ENCODE data around the gene KDM4B. TPM values are rescaled to one million over a fixed set of nuclear protein-coding genes. Genes with fewer than 3 reads are reported as not detected.

KDM4B gene
- total RNA-seq, 1 experiment from 2014 or later = 43.7 TPM

DNA sequence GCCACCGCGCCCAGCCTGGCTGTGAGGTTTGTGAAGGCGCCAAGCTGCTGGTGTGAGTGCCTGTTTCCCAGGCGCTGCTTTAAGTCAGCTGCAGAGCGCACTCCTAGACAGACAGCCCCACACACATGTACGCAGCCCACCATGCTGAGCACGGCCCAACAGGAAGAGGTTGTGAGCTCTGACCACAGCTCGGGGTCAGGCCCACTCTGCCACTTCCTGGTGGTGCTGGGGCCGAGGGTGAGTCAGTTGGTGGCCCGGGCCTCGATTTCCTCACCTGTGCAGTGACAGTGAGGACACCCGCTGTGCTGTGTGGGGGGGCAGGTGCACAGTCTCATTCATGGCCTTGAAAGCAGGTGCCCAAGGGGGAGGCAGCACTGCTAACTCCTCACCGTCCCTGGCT is 106.7 kb downstream of the KDM4B start:
- no peak overlapping the region for H2BK120ac ChIP-seq (ENCODE audit: low read depth, low read length, poor library complexity, severe bottlenecking)
- DNase-seq = no peak
- no peak overlapping the region for H3K27ac Mint-ChIP-seq
- H4K20me1 ChIP-seq (ENCODE audit: control insufficient read depth, insufficient read depth, insufficient read length) = no peaks in the 10 kb centered on the region
- H3K4me1 ChIP-seq (ENCODE audit: insufficient read depth, low read length) = peaks cover 6% of the 10 kb centered on the region; the same call in 1 of the 2 replicates
- H3K18ac ChIP-seq (ENCODE audit: insufficient read length, low read depth, low read length) = no peak overlapping the region
- no peak overlapping the region for H3K56ac ChIP-seq (ENCODE audit: insufficient read length, low read depth, low read length)
- no peak overlapping the region for H3K4ac ChIP-seq (ENCODE audit: low read depth, low read length)
- TF ChIP-seq, protein P1, sequence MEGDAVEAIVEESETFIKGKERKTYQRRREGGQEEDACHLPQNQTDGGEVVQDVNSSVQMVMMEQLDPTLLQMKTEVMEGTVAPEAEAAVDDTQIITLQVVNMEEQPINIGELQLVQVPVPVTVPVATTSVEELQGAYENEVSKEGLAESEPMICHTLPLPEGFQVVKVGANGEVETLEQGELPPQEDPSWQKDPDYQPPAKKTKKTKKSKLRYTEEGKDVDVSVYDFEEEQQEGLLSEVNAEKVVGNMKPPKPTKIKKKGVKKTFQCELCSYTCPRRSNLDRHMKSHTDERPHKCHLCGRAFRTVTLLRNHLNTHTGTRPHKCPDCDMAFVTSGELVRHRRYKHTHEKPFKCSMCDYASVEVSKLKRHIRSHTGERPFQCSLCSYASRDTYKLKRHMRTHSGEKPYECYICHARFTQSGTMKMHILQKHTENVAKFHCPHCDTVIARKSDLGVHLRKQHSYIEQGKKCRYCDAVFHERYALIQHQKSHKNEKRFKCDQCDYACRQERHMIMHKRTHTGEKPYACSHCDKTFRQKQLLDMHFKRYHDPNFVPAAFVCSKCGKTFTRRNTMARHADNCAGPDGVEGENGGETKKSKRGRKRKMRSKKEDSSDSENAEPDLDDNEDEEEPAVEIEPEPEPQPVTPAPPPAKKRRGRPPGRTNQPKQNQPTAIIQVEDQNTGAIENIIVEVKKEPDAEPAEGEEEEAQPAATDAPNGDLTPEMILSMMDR (conservative IDR thresholded peaks at IDR 0.05) = no peak
- peaks cover 2% of the 10 kb centered on the region; the same call in 1 of the 2 replicates for H3K27me3 ChIP-seq (ENCODE audit: insufficient read depth, low read length)
- H3K27ac ChIP-seq (ENCODE audit: insufficient read length, low read depth, low read length) = no peak overlapping the region
- H3K79me1 ChIP-seq (ENCODE audit: insufficient read depth, low read depth, low read length, poor library complexity, severe bottlenecking) = no peaks in the 10 kb centered on the region
- no peaks in the 10 kb centered on the region for H3K79me2 ChIP-seq (ENCODE audit: insufficient read depth, low read length)
- H2BK15ac ChIP-seq (ENCODE audit: low read depth, low read length) = no peak overlapping the region
- no peak overlapping the region for H3T11ph ChIP-seq (ENCODE audit: low read length)
- no peak overlapping the region for H2AFZ ChIP-seq (ENCODE audit: low read length)
- H3K14ac ChIP-seq (ENCODE audit: insufficient read depth, low read length) = no peak overlapping the region
- no CpG with 5 or more reads among the region's 13 CpGs for WGBS (ENCODE audit: extremely low coverage, insufficient read length, low lambda C conversion rate)
- H3K9me3 ChIP-seq (ENCODE audit: control insufficient read depth, low read depth, low read length) = no peaks in the 10 kb centered on the region
- H3K4me3 Mint-ChIP-seq = no peak overlapping the region
- no peak overlapping the region for H3K23ac ChIP-seq (ENCODE audit: insufficient read length, low read depth, low read length)
- H3K4me1 Mint-ChIP-seq = peaks cover 24 to 28% of the 10 kb centered on the region in 2 experiments
- no peak overlapping the region for H2BK12ac ChIP-seq (ENCODE audit: insufficient read length, low read depth, low read length)
- H4K91ac ChIP-seq (ENCODE audit: insufficient read length, low read depth, low read length) = no peak overlapping the region
- H3K9me3 Mint-ChIP-seq = no peaks in the 10 kb centered on the region
- no peak overlapping the region for H2AK5ac ChIP-seq (ENCODE audit: insufficient read length, low read length)
- no peaks in the 10 kb centered on the region for H3K23me2 ChIP-seq (ENCODE audit: insufficient read length, low read depth, low read length, poor library complexity, severe bottlenecking)
- H3K9ac ChIP-seq (ENCODE audit: extremely low read depth, insufficient read length, low read length) = no peak overlapping the region
- peaks cover 5 to 33% (median 28%) of the 10 kb centered on the region in 3 experiments; a peak in 6 of 7 replicates for H3K36me3 Mint-ChIP-seq (ENCODE audit: insufficient read depth in 1 of 3, low read depth in 3 of 3)
- H3K4me2 ChIP-seq (ENCODE audit: insufficient read depth, insufficient read length, low read length) = no peak overlapping the region
- H2BK5ac ChIP-seq (ENCODE audit: insufficient read length, low read length) = no peak overlapping the region
- H2BK20ac ChIP-seq (ENCODE audit: low read depth, low read length, poor library complexity, severe bottlenecking) = no peak overlapping the region
- no peak overlapping the region for H4K8ac ChIP-seq (replicated peaks; ENCODE audit: insufficient read length, low read depth, low read length)
- no peak overlapping the region for H4K5ac ChIP-seq (ENCODE audit: insufficient read length, low read depth, low read length)
- no peaks in the 10 kb centered on the region for H3K27me3 Mint-ChIP-seq (ENCODE audit: low read depth)
